DMS153 treated with DMSO at 0.1 percent for 48 hours (cell line): ENCODE measurements around the gene SLC7A5.
"Not testable (repeated sequence)": the region's sequence is repeated elsewhere in the genome, so short reads cannot be mapped to it uniquely, and the experiment has no call there.

Source experiments
- DNase-seq: peaks from one replicate; lab custom pipeline; 2025; ENCODE audit not compliant: unreplicated experiment; lab: John Stamatoyannopoulos, UW

The SLC7A5 gene

GRCh38 chr16:87869061-87869878, at the start of gene SLC7A5:
TSS of gene SLC7A5 (minus strand) at chr16:87869507. CDS start at chr16:87869422, 85 bp downstream.
- peak; percentile 23 for DNase-seq

GRCh38 chr16:87918338-87918737, 49.0 kb upstream of the SLC7A5 start:
- no peak for DNase-seq

- no peak for DNase-seq
Observed at GRCh38 chr16:87917503-87917902, 48.2 kb upstream of the SLC7A5 start.

- no peak for DNase-seq
Observed at GRCh38 chr16:87914812-87915211, 45.5 kb upstream of the SLC7A5 start.

DNA sequence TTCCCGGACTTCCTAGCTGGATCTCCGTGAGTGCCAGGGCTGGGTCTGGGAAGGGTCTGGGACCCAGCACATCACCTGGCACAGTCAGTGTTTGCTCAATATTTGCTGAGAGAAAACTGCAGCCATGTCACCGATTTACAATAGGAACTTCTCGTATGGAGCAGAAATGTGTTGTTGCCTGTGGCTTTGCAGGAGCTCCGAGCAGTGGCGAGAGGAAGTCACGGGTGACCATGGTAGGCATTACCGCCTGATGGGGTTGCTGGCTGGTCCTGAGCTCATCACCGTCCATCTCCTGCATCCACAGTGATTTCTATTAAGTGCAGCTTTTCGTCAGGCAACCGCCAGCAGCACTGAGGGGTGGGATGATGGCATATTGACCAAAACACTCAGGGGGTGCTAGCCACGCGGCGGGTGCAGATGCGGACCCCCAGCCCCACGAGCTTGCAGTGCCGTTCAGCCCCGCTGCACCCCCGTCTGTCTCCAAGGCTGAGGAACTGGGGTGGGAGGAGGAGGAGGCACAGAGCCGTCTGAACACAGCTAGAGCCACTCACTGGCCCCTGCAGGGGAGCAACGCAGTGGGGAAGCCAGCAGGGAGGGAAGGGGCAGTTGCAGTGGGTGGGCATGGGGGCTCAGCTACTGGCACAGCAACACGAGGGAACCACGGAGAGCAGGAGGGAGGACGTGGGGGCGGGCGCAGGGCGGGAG, 44.9 kb upstream of the SLC7A5 start:
- DNase-seq, result not testable (repeated sequence)

DNA sequence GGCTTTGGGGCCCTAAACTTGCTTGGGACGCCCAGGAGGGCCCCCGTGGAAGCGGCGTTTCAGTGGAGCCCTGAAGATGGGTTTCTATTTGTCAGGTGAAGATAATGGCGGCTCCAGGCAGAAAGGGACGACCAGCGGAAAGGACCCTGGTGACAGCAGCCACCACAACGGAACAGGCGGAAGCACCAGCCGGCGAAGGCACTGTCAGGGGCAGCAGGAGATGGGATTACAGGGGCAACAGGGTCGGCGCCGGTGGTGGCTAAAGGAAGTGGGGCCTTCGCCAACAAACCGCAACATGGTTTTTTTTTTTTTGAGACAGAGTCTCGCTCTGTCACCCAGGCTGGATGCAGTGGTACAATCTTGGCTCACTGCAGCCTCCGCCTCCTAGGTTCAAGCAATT, 43.4 kb upstream of the SLC7A5 start:
- DNase-seq, result not testable (repeated sequence)

- peak; percentile 82 for DNase-seq
Observed at GRCh38 chr16:87911106-87911763, 41.9 kb upstream of the SLC7A5 start.

DNA sequence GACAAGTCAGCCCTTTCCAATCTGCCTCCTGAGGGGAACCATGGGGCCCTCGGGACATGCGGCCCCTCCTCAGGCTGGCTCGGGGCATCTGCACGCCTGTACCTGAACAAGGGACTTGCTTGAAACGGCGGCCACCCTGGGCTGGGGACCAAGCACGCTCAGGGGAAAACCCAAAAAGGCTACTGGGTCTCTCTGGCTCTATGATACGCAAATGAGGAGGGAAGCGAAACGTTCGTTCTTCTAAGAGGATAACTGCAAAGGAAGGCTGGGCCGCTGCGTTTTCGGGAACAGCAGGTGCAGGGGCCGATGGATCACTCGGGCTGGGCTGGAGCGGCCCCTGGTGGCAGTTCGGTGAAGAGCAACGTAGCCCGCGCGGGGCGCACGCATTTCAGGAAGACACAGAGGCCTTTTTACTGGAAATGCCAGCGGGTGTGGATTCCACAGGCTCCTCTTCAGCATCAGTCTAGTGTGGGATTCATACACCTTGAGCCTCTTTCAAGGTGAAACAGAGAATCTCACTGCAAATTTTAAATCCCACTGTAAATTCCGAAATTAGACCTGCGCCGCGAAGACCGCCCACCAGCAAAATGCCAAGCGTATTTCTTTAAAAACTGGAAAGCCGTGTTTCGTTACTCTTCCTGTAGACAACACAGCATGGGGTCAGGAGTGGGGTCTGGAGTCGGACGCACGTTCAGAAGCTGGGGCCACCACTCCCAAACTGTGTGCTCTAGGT, 40.1 kb upstream of the SLC7A5 start:
- DNase-seq, result peak; percentile 3

- DNase-seq, result not testable (repeated sequence)
Observed at GRCh38 chr16:87908101-87908500, 38.8 kb upstream of the SLC7A5 start.

DNA sequence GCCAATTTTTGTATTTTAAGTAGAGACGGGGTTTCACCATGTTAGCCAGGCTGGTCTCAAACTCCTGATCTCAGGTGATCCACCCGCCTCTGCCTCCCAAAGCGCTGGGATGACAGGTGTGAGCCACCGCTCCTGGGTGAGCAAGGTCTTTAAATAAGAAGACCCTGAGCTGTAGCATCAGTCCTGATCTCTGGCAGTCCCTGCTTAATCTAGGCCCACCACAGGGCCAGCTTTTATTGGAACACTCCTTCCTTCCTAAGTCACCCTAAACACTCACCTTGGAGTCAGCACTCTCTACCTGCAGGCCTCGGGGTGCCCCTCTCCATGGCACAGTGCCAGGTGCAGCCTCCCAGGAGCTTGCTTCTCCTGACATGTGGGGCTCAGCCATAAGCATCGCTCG, 36.2 kb upstream of the SLC7A5 start:
- not testable (repeated sequence) for DNase-seq

- not testable (repeated sequence) for DNase-seq
Observed at GRCh38 chr16:87904963-87905362, 35.7 kb upstream of the SLC7A5 start.

DNA sequence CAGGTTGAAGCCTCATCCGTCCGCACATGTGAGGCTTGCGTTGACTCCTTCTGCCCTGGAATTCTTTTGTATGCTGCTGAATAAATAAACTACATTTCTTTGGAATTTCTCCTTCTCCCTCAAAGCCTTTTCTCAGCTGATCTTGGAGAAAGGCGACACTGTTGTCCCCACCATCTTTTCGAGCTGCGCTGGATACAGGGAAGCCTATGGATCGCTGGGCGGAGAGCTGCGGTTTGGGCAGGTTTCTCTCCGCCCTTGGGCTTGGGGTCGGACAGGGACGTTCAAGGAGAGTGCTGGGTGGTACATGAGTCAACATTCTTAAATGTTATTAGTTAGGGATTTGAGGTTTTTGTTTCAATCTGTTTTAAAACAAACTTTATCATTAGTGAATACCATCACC, 31.2 kb upstream of the SLC7A5 start:
- not testable (repeated sequence) for DNase-seq

GRCh38 chr16:87897521-87898505, 28.5 kb upstream of the SLC7A5 start:
- DNase-seq, result no peak

GRCh38 chr16:87896924-87897520, 27.7 kb upstream of the SLC7A5 start:
- not testable (repeated sequence) for DNase-seq

DNA sequence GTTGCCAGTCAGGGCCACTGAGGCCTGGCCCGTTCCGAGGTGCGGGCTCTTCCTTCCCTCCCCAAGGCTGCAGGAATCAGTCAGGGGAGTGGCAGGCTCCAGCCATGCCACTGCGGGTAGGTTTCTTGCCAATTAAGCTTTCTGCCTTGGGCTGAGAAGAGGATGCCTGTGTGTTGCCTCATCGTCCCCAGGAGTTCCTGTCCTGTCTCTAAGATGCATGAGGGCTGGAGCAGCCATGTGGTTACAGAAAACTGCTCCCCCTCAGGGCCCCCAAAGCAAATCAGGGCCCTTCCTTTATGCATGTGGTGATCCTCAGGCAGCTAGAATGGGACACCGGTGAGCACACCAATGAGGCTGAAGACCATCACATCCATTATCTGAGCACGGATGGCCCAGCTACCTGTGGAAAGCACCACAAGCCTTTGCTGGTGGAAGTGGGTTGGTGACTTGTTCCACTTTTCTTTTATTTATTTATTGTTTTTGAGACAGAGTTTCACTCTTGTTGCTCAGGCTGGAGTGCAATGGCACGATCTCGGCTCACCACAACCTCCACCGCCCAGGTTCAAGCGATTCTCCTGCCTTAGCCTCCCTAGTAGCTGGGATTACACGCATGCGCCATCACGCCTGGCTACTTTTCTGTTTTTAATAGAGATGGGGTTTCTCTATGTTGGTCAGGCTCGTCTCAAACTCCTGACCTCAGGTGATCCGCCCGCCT, 27.0 kb upstream of the SLC7A5 start:
- DNase-seq, result not testable (repeated sequence)

- DNase-seq, result no peak
Observed at GRCh38 chr16:87895641-87896141, 26.4 kb upstream of the SLC7A5 start.

GRCh38 chr16:87894005-87894404, 24.7 kb upstream of the SLC7A5 start:
- not testable (repeated sequence) for DNase-seq

GRCh38 chr16:87891764-87892163, 22.5 kb upstream of the SLC7A5 start:
- no peak for DNase-seq

GRCh38 chr16:87889762-87890161, 20.5 kb upstream of the SLC7A5 start:
- not testable (repeated sequence) for DNase-seq
